HG02642 (cell line): ENCODE data around the gene KCTD15.
A peak's percentile ranks its signal among the peaks of the same experiment; 100 is the strongest.
"Not testable (repeated sequence)": the region's sequence is repeated elsewhere in the genome, so short reads cannot be mapped to it uniquely, and the experiment has no call there.

Experiments
- ATAC-seq: cut with Tn5 transposase; IDR thresholded peaks from one replicate; pipeline ENCODE4 v1.9.1; 2021; ENCODE audit warnings: mild to moderate bottlenecking; ENCODE audit not compliant: unreplicated experiment, poor library complexity

KCTD15 gene

DNA sequence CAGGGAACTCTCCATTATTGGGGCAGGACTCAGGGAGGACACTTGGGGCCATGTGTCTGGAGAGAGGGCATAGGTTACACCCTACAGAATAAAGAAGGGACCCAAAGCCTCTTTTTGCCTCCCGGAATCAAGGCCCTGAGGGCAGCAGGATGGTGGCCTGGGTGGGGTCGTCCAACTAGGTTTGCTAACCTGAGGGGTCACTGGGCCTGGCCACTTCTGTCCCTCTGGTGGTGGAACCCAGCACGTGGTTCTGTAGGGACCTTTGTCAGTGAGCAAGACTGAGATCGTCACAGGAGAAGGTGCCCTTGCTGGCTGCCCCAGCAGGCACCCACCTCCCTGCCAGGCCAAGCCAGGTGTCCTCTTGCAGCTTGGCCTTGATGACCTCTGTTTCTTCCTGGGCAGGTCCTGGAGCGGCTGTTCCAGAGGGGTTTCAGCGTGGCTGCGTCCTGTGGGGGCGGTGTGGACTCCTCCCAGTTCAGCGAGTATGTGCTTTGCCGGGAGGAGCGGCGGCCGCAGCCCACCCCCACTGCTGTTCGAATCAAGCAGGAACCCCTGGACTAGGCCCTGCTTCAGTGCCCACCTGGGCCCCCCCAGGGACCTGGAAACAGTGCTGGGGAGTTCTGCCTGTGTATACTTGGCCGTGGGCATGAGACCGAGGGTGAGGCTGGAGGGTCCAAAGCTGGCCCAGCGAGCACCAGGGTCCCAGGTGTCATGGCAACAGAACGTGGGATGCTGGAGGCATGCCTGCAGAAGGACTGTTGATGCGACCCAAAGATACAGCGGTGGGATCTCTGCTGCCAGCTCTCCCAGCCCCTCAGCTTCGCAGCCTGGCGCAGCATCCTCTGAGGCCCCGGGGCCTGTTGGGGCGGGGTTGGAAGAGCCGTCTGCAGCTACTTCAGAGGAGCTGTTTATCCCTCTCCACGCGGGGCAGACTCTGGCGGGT, 16.0 kb downstream of the KCTD15 start:
- no peak for ATAC-seq

DNA sequence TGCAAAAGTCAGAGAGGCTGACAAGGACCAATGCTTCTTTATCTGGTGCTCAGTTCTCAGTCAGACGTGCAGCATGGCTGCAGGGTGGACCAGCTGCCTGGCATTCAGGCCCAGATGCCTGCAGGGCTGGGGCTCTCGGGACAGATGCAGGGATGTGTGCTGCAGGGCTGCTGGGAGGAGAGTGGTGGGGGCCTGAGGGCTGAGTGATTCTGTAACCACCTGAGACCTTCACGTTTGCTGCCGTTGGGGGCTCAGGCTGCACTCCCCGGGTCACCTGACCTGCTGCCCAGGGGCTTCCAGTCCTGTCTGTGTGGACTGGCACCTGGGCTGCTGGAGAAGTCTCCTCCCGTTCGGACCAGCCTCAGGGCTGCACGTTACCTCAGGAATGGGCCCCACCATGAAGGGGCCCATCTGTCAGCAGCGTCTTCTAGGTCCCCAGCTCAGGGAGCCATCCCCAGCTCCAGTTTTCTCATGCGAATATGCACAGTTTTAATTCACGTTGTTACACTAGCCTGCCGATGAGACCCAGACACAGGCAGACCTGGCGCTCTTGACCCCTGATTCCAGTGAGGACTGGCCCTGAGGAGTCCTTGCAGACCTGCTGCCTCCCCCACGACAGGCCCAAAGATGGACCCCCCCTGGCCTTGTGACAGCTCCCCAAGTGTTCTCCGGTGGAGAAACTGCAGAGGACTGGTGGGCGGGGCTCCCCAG, 16.9 kb downstream of the KCTD15 start:
- ATAC-seq = no peak

DNA sequence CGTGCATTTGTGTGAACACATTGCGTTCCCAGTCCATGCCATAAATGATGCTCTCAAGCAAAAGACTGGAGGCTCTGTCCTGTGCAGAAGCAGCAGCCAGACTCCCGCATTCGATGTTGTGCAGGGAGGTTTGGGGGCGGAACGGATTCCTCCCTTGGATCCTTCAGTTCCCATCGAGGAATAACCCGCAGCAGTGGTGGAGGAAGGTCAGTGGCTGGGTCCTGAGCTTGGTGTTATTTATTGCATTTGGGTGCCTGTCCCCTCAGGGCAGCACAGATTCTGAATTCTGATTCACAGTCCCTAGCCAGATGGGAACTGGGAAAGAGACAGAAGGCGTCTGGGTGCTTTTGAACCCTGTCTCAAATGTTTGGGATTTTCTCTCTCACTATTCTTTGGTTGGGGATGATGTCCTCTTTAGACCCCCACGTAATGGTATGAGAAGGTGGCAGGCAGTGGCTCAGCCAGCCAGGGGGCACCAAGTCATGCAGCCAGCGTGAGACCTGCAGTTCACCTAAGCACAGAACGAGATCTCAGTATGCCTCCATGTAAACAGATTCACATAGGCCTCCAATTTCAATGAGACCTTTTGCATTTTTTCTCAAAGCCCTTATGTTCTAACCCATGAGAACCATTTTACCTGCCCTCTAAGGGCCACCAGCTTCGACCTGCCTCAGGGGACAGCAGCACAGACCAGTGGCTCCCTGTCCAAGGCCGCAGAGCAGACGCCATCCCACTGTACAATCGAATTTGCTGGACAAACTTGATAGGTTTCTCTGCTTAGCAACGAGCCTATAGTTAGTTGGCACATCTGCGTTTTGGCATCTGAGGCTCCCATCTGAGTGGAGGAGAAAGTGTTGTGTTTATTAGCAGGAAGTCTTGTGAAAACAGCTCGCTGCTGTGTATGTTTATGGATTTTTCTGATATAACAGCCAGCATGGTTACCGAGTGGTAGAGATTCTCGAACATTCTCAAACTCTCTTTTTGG, 17.8 kb downstream of the KCTD15 start:
- ATAC-seq = no peak

DNA sequence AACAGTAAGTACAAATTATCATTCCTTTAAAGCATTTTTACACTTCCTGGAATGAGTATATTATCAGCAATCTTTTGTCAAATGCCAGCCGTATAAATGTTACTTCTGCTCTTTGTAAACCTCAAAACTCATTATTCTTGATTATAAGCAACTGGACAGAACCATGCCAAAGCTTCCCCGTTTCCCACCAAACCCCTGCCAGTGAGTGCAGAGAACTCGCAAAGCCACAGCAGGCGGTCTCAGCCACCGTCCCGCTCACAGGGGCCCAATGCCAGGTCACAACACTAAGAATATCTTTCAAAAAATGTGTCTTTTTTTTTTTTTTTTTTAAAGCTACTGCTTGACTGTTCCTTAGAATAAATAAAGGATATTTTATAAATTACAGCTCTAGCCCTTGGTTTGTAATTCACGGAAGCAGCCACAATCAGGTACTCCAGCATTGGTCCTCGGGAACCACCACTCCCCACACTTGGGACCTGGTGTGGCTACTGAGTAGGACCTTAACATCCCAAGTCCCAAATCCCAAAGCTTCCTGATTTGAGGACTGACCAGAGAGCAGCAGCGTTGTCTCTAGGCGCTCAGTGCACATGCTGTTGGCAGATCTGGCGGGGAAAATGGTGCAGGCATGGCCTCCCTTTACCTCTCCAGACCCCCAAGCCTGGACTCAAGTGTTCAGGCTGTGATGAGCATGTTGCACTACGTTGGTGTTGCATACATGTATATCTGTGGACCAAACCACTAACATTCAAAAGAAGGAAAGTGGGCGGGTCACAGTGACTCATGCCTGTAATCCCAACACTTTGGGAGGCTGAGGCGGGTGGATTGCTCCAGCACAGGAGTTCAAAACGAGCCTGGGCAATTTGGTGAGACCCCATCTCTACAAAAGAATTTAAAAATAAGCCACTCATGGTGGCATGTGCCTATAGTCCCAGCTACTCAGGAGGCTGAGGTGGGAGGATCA, 19.0 kb downstream of the KCTD15 start:
- ATAC-seq = no peak

DNA sequence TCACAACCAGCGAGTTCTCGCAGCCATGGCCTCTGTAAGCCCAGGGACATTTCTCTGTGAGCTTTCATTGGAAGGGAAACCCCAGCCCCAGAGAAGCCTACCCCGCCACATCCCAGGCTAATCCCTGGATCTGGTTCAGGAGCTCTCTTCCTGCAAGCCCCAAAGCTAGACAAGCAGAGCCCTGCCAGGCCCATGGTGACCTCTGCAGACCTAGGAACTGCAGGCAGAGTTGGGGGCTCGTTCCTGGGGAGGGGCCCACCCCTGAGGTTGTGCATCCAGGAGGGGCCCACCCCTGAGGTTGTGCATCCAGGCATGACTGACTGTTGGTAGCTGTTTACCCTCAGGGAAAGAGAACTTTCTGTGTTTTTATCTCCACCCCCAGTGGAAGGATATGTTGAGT, 21.7 kb downstream of the KCTD15 start:
- no peak for ATAC-seq

DNA sequence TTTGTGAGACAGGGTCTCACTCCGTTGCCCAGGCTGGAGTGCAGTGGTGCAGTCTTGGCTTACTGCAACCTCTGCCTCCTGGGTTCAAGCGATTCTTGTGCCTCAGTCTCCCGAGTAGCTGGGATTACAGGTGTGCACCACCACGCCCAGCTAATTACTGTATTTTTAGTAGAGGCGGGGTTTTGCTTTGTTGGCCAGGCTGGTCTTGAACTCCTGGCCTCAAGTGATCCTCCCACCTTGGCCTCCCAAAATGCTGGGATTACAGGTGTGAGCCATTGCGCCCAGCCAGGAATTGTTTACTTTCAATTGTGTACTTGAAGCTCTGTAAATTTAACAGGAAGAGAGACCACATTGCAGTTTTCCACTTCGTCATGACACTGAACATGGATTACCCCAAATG, 22.4 kb downstream of the KCTD15 start:
- ATAC-seq = not testable (repeated sequence)

DNA sequence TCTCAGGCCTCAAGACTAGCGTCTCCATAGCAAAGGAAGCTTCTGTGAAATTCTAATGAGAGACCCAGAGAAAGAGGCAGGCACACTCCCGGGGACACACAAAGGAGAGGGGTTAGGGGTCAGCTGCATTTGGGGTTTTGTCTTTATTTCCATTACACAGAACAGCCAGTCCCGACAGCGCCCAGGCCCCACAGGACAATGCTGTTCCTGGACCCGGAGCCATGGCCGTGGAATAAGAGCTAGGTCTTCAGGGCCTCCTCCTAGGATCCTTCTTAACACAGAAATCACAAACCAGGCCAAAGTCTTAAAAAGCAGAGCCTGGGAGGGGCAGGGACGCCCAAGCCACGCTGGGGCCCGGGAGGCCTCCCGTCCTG, 22.8 kb downstream of the KCTD15 start:
- no peak for ATAC-seq

DNA sequence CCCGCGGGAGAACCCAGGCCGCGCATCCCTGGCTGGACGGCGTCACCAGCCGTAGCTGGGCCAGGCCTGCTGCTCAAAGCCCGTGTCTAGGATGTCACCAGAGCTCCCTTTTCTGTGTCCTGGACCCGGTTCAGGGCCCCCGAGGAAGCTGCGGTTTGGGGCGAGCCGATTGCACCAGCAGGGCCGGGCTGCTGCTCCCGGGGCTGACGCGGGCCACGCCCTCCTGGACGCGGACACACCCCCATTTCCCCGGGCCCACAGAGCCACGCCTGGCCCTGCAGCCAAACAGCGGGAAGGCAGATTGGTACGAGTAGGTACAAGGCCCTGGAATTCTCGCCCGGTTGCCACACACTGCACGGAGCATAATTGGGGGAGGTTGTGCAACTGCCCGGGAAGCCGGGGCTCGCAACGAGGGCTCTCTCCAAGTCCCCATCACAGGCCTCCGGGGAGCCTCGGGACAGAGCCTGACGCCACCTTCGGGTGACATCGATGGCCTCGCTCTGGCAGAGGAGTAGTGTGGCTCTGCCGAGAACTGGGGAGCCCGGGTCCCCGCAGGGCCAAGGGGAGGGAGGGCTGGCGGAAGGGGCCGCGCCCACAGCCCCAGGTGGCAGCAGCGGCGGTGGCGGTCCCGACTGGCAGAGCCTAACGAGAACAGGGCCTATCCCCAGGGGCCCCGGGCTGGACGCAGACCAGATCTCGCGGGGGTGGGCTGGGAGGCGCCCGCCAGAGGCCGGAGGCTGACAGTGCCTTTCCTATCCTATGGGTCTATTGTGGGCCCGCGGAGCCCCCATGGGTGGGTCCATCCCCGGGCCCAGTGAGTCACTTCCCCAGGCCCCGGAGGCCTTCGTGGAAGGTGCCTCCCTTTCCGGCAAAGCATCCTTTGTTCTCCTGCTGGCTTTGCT, 23.5 kb downstream of the KCTD15 start:
- ATAC-seq = peak; percentile 51

DNA sequence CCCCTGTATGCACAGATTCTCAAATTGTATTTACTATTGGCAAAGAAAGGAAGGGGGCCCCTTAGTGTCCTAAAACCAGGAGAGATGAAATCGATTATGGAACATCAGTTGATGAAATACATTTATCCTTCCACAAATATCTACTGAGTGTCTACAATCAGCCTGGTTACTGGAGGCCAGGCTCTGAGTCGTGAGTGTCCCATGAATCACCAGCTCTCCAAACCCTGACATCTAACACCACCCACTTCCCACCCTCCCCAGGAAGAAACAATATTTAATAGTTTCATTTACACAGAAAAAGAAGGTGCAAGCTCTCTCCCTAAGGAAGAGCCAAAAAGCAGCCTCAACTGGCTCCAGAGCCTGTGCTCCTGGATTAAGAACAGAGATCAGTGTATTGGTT, 25.2 kb downstream of the KCTD15 start:
- ATAC-seq = no peak

DNA sequence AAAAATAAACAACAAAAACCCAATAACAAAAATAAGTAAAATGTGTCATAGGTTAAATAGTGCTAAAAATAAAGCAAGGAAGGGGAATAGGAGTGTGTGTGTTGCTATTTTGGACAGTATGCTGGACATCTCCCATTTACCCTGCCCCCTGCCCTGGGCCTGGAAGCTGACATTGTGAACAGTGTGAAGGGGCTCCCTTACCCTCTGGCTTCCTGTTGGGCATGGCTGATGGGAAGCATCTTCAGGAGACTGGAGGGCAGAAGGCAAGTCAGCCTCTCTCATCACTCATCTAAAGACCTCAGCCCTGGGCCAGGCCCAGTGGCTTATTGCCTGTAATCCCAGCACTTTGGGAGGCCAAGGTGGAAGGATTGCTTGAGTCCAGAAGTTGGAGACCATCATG, 26.7 kb downstream of the KCTD15 start:
- ATAC-seq = no peak

DNA sequence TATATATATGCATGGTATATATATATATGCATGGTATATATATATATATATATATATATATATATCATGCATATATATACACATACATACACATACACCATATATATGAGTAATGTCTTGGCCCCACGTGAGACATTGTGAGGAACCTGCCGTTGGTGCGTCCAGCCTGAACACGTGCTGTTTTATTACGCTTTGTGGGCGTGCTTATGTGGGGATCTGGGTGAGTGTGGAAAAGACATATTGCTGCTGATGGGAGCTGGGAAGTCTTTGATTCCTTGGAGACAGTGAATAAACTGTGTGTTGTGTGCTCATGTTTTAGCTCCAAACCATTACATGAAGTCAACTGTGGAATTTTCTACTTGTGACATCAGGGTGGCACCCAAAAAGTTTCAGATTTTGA, 28.9 kb downstream of the KCTD15 start:
- no peak for ATAC-seq

DNA sequence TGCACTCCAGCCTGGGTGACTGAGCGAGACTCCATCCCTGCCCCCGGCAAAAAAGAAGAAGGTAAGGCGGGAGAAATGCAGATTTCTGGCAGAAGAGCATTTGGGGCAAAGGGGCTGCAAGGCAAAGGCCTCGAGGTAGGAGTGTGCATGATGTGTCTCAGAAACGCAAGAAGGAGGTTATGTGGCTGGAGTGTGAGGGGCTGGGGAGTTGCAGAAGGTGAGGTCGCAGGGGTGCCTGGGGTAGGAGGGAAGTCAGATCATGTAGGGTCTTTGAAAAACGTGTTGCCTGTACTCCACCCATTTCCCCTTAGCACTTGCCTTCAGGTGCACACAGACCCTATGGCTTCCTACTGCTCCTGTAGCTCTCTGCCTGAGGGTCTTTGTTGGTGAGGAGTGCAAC, 29.9 kb downstream of the KCTD15 start:
- ATAC-seq = no peak

DNA sequence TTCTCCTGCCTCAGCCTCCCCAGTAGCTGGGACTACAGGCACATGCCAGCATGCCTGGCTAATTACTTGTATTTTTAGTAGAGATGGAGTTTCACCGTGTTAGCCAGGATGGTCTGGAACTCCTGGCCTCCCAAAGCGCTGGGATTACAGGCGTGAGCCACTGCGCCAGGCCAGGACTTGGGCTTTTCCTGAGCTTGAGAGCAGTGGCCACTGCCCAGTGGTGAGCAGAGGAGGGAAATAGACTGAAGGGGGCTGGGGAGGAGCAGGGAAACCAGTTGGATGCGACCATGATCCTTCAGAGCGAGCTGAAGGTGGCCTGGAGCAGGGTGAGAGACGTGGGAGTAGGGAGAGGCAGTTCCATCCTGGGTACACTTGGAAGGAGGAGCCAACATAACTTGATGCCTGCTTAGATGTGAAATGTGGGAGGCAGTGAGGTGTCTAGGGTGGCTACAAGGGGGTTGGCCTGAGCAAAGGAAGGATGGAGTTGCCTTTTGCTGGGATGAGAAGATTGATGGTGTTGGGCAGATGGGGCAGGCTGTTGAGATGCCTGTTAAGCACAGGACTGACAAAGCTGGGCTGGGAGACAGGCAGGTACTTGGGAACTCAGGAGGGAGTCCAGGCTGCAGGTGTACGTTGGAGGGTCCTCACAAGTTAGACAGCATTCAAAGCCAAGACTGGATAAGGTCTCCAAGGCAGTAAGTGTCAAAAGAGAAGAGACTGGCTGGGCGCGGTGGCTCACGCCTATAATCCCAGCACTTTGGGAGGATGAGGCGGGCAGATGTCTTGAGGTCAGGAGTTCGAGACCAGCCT, 31.8 kb downstream of the KCTD15 start:
- no peak for ATAC-seq

DNA sequence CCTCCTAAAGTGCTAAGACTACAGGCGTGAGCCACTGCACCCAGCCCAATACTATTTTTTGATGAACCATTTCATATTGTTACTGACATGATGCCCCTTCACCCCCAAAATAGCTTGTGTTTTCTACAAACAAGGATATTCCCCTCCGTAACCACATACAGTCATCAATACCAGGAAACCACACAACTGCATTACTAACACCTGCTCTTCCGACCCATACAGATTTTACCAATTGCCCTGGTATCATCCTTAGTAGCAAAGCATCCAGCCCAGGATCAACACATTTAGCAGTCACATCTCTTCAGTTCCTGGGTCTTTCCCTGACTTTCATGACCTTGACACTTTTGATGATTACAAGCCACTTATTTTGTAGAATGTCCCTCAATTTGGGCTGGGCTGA, 33.6 kb downstream of the KCTD15 start:
- ATAC-seq = no peak

DNA sequence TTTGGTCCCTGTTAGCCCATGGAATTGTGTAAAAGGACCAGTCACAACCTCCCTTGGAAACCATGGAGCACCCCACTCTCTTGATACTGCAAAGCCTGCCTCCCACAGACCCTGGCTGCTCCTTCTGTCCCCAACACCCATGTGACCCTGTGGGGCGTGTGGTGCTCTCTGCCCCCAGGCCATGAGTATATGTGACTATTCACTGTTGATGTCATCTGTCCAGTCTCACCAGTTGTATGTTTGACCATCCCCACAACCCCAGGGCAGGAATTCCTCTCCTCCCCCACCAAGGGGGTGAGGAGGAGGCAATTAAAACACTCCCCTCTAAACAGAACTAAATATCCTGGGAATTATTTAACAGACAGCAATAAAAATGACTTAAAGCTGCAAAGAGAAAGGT, 35.2 kb downstream of the KCTD15 start:
- no peak for ATAC-seq

DNA sequence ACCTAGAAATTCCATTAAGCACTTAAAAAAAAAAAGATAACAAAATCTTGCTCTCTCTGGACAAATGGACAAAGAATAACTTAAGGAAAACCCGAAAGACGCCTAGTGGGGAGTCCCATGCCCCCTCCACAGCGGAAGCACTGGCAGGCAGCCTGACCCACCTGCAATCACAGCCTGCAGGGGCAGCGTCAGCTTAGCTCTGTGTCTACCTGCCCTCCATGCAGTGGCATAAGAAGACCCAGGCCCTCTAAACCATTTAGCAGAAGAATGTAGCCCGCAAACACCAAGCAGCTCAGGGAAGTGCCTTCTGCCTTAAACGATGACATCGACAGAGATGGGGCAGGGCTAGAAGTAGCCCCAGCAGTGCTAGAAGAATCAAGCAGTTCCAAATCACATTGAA, 36.0 kb downstream of the KCTD15 start:
- ATAC-seq = no peak

DNA sequence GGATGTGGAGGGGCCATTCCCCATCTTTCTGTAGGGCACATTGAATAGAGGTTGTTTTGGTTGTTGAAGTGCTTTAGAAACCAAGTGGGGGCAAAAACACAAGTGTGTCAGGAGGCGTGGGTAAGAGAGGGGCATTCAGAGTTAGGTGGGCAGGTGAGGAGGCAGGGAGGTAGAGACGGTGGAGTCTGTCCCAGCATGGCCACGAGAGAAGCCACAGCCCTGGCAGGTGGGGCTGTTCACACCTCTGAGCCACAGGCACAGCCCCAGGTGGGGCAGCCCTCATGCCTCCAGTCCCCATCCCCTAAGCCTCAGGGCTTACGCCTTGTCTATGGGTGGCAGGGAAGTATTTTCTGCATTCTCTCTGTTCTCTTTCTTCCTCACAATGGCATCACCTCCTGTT, 43.7 kb downstream of the KCTD15 start:
- ATAC-seq = no peak

DNA sequence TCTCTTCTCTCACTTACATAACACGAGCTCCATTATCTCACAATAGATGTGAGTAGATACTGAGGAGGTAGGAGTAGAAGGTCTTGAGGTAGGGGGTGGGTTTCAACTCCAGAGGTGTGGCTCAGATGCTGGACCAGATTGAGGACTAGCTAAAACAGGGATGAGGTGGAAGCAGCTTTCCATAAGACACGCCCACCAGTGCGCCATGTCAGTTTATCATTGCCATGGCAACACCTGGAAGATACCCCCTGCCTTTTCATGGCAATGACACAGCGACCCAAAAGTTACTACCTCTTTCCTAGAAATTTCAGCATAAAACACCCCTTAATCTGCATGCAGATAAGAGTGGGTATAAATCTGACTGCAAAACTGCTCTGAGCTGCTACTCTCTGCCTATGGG, 44.1 kb downstream of the KCTD15 start:
- ATAC-seq = no peak
